HFFc6 (cell line): ENCODE measurements around the gene CPHXL. TPM values are rescaled to one million over a fixed set of nuclear protein-coding genes. Genes with fewer than 3 reads are reported as not detected.

Experiments
- DNase-seq: peaks from one replicate; pipeline ENCODE4 v3.0.0-alpha.2; 2018
- H3K27ac Mint-ChIP-seq: 2 replicates; pipeline ENCODE4 v1.8.0; 2020; ENCODE audit warnings: mild to moderate bottlenecking, mixed read lengths
- H3K27me3 Mint-ChIP-seq: 2 replicates; pipeline ENCODE4 v1.8.0; 2021; ENCODE audit warnings: mild to moderate bottlenecking, moderate library complexity, mixed read lengths; ENCODE audit not compliant: insufficient read depth
- H3K36me3 Mint-ChIP-seq: 2 replicates; pipeline ENCODE4 v1.8.0; 2021; ENCODE audit warnings: low read depth, mixed read lengths
- H3K4me1 Mint-ChIP-seq: 2 replicates; pipeline ENCODE4 v1.8.0; 2020; ENCODE audit warnings: low read depth, mixed read lengths
- H3K4me3 Mint-ChIP-seq: 2 replicates; pipeline ENCODE4 v1.8.0; 2020; ENCODE audit warnings: mild to moderate bottlenecking, moderate library complexity, mixed read lengths
- H3K9me3 Mint-ChIP-seq: 2 replicates; pipeline ENCODE4 v1.8.0; 2020; ENCODE audit warnings: mild to moderate bottlenecking, mixed read lengths
- long read RNA-seq: library from polyadenylated mRNA; unstranded; transcript quantifications from one replicate; pipeline ENCODE4 v2.0.0, GENCODE V29; 2019
- total RNA-seq, 6 experiments: library from RNA; stranded (reverse); fragmentation: NEBNext Ultra II Directional; extraction: Animal tissue kit (Norgen Biotek cat#: 25700); gene quantifications; 2 replicates in 1 of 6; 3 replicates in 5 of 6; pipeline ENCODE4 v1.2.3, GENCODE V29; 2021
- TF ChIP-seq, protein P1 (sequence below): fragments of 200-600 bp; sonication (generic); IDR thresholded peaks from 2 replicates; pipeline ENCODE4 v1.5.0; 2021; ENCODE audit warnings: antibody characterized with exemption, mild to moderate bottlenecking

The CPHXL gene
- not detected for total RNA-seq
- long read RNA-seq: 0 reads

DNA sequence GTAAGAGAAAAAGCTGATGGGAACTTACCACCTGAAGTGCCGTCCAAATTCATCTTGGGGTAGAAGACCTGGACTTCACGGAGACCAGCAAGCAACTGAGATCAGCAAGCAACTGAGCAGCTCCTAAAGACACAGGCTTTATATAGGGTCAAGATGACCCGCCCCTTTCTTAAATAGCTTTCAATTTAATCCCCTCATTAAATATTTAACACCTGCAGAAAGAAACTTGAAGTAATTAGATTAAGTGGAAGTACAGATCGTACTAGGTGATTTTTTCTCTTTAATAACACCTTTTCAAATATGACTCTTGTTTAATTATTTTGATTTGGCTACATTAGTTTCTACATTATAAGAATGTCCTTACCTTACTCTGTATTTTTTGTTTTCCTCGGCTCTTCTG, at the start of gene CPHXL:
TSS of gene CPHXL (minus strand) at position 101 of the 400 bp plus-strand sequence. CDS start at position 53, 48 bp downstream.
- DNase-seq: no peak
- Mint-ChIP-seq H3K9me3 (no peaks in the 10 kb centered on the region), H3K27ac (no peak within 1 kb of the TSS), H3K4me1 (no peaks in the 10 kb centered on the region), H3K4me3 (no peak within 1 kb of the TSS), H3K27me3 (peaks cover 6% of the 10 kb centered on the region), H3K36me3 (no peaks in the 10 kb centered on the region)
- TF ChIP-seq, protein P1, sequence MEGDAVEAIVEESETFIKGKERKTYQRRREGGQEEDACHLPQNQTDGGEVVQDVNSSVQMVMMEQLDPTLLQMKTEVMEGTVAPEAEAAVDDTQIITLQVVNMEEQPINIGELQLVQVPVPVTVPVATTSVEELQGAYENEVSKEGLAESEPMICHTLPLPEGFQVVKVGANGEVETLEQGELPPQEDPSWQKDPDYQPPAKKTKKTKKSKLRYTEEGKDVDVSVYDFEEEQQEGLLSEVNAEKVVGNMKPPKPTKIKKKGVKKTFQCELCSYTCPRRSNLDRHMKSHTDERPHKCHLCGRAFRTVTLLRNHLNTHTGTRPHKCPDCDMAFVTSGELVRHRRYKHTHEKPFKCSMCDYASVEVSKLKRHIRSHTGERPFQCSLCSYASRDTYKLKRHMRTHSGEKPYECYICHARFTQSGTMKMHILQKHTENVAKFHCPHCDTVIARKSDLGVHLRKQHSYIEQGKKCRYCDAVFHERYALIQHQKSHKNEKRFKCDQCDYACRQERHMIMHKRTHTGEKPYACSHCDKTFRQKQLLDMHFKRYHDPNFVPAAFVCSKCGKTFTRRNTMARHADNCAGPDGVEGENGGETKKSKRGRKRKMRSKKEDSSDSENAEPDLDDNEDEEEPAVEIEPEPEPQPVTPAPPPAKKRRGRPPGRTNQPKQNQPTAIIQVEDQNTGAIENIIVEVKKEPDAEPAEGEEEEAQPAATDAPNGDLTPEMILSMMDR: no peak

- Mint-ChIP-seq H3K36me3 (no peaks in the 10 kb centered on the region), H3K4me1 (no peaks in the 10 kb centered on the region), H3K4me3 (no peak overlapping the region), H3K27me3 (peaks cover 2% of the 10 kb centered on the region), H3K9me3 (no peaks in the 10 kb centered on the region), H3K27ac (no peak overlapping the region)
- TF ChIP-seq, protein P1: no peak
- no peak for DNase-seq
Measured at GRCh38 chr16:75774197-75774596, 47.9 kb upstream of the CPHXL start.

GRCh38 chr16:75770051-75770450, 43.8 kb upstream of the CPHXL start:
- TF ChIP-seq, protein P1: no peak
- Mint-ChIP-seq H3K9me3 (no peaks in the 10 kb centered on the region), H3K4me1 (no peaks in the 10 kb centered on the region), H3K36me3 (no peaks in the 10 kb centered on the region), H3K27ac (no peak overlapping the region), H3K27me3 (no peaks in the 10 kb centered on the region), H3K4me3 (no peak overlapping the region)
- DNase-seq: no peak

- Mint-ChIP-seq H3K4me1 (peaks cover 9% of the 10 kb centered on the region), H3K4me3 (no peak overlapping the region), H3K36me3 (no peaks in the 10 kb centered on the region), H3K9me3 (no peaks in the 10 kb centered on the region), H3K27me3 (no peaks in the 10 kb centered on the region; the same call in 1 of the 2 replicates), H3K27ac (no peak overlapping the region)
- DNase-seq: peak; percentile 68
- TF ChIP-seq, protein P1: peak; percentile 89
Measured at GRCh38 chr16:75764154-75764768, 38.0 kb upstream of the CPHXL start.

DNA sequence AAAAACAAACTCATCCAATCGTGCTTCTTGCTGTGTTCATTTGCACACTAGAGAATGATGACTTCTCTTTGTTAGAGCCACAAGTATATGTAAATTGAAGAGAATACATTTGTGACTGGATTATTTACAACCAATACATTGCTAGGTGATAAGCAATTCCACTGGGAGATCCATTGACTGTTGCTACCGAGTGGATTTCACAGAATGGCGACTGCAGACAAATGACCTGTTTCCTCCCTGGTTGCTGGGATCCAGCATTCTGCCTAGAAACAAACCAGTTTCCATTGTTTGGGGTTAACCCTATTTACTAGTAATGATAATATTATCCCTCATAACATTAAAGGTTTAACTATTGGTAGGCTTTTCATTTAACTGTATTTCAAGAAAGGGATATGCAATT, 36.9 kb upstream of the CPHXL start:
- Mint-ChIP-seq H3K36me3 (no peaks in the 10 kb centered on the region), H3K27ac (no peak overlapping the region), H3K9me3 (no peaks in the 10 kb centered on the region), H3K4me3 (no peak overlapping the region), H3K27me3 (no peaks in the 10 kb centered on the region; the same call in 1 of the 2 replicates), H3K4me1 (peaks cover 13% of the 10 kb centered on the region)
- TF ChIP-seq, protein P1: no peak
- no peak for DNase-seq
